OCI-LY7 (cell line): ENCODE results near the gene CRHR2.

ENCODE experiments used
- CTCF ChIP-seq: fragments of 200-600 bp; sonication (generic); conservative IDR thresholded peaks from 2 replicates; pipeline ENCODE4 v1.5.1; 2014; ENCODE audit warnings: mild to moderate bottlenecking, antibody characterized with exemption, low read length, moderate library complexity, mixed read lengths
- EZH2phosphoT487 ChIP-seq: fragments of 200-600 bp; sonication (generic); IDR thresholded peaks from 2 replicates; pipeline ENCODE4 v1.6.1; 2018; ENCODE audit warnings: low read depth, borderline replicate concordance, mild to moderate bottlenecking, mixed run types, antibody characterized with exemption, low read length, moderate library complexity, mixed read lengths

DNA sequence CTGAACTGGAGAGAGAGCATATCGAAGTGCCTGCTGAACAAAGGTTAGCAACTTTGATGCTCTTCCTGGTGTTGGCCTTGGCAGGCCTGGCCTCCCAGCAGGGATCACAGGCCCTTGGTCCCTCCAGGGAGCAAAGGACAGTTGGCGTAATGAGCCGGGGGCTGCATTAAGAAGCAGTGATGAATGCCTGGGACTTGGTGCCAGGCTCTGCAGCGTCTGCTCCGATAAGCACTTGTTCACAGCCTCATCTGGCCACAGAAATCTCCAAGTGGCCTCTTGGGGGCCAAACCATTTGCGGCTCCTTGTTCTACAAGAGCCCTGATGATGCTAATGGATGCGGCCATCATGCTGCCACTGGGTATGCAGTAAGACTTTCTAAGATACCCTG, 31.8 kb downstream of the CRHR2 start:
- TF ChIP-seq CTCF (no peak), EZH2phosphoT487 (no peak)
